ENCODE measurements around the gene FIGNL2.
"Not testable (repeated sequence)": the region's sequence is repeated elsewhere in the genome, so short reads cannot be mapped to it uniquely, and the experiment has no call there.

FIGNL2 gene

GRCh38 chr12:51887476-51888315, 39.2 kb upstream of the FIGNL2 start, which contains the start of gene ANKRD33:
TSS of gene ANKRD33 (plus strand) at chr12:51888103. CDS start at chr12:51888187, 84 bp downstream.
- in situ Hi-C loops (cut with HindIII; ENCODE audit: low pct_unique_long_range_greater_than_20kb, low sequenced_read_pairs): no loop called here
- DNase-seq (ENCODE audit: low read depth in 1 of 2, low spot score in 1 of 2): no peak
- no peak for TF ChIP-seq JUND (IDR thresholded peaks at IDR 0.05; ENCODE audit: low read depth)

DNA sequence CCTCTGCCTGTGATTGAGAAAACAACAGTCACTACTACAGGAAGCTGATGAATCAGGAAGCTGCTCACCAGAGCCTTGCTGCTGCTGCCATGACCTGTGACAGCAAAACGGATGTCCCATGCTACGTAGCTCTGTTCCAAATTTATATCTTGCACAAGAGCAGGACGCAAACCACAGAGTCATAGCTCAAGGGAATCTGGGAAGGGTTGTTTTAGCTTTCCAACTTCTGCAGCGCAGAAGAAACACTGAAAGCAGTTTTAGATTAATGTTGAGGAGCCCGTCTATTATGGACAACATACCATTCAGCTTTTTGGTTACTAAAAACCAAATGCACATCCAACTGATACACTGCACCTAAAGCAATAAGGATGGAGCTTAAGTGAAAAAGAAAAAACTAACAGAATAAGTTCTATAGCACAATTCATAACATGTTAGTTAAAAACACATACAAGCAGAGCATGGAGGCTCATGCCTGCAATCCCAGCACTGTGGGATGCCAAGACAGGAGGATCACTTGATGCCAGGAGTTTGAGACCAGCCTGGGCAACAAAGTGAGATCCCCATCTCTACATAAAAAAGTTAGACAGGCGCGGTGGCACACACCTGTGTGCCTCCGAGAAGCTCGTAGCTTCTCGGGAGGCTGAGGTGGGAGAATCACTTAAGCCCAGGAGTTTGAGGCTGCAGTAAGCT, 37.6 kb upstream of the FIGNL2 start:
- in situ Hi-C loops (cut with HindIII; ENCODE audit: low pct_unique_long_range_greater_than_20kb, low sequenced_read_pairs): no loop called here
- peak in 1 of 2 experiments; percentile 17 for DNase-seq (ENCODE audit: low read depth in 1 of 2, low spot score in 1 of 2)

GRCh38 chr12:51885294-51886020, 36.9 kb upstream of the FIGNL2 start:
- in situ Hi-C loops (cut with HindIII; ENCODE audit: low pct_unique_long_range_greater_than_20kb, low sequenced_read_pairs); DNase-seq (ENCODE audit: low read depth in 1 of 2, low spot score in 1 of 2): not testable (repeated sequence)

More for the DNA sequence above, 37.6 kb upstream of the FIGNL2 start:
- no peak for TF ChIP-seq JUND (IDR thresholded peaks at IDR 0.05; ENCODE audit: low read depth)

DNA sequence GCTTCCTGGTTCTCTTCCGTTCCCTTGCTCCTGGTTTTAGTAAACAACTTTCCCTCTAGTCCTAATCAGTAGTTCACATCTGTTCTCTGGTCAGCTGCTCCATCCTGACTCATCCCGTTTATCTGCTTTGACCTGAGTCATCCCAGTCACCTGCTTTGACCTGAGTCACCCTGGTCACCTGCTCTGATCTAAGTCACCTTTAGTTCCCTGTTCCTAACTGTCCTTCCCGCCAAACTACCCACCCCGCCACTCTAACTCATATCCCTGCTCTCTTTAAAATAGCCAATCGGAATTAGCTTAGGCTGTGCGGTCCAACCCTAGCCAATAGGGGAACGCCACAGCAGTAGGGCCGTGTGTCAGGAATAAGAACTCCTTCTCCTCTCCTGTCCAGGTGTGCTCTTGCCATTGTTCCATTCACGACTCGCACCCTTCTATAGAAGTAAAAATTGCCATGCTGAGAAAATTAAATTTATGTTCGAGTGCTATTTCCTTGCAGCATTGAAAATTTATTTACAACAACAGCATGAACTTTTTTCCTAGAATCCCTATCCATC, 36.2 kb upstream of the FIGNL2 start:
- DNase-seq (ENCODE audit: low read depth in 1 of 2, low spot score in 1 of 2): peak in 1 of 2 experiments; percentile 12
- TF ChIP-seq JUND (IDR thresholded peaks at IDR 0.05; ENCODE audit: low read depth): no peak
- in situ Hi-C loops (cut with HindIII; ENCODE audit: low pct_unique_long_range_greater_than_20kb, low sequenced_read_pairs): no loop called here

DNA sequence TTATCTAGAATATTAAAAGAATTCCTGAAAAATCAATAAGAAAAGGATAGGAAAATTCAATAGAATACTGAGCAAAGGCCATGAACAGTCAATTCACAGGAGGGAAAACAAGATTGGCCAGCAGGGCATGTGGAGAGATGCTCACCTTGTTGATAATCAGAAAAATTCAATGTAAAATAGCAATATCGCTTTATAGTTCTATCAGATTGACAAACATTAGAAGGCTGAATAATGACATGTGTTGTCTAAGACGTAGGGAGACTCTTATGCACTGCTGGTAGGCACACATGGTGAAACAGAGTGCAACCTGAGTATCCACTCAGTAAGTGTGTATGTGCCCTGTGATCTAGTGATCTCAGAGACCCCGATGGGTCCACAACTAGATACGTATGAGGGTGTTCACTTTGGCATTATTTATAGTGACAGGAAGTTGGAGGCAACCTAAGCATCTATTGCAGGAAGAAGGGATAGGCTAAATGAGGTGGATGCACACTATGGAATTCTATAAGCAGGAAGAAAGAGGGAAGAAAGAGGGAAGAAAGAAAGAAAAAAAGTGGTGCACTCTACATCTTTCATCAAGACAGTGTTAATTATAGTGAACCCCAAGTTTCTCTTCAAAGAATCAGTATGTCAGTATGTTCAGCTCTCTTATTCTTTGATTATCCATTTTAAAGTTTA, 35.6 kb upstream of the FIGNL2 start:
- DNase-seq (ENCODE audit: low read depth in 1 of 2, low spot score in 1 of 2): no peak
- in situ Hi-C loops (cut with HindIII; ENCODE audit: low pct_unique_long_range_greater_than_20kb, low sequenced_read_pairs): no loop called here

GRCh38 chr12:51883295-51883694, 34.8 kb upstream of the FIGNL2 start:
- no peak for DNase-seq (ENCODE audit: low read depth in 1 of 2, low spot score in 1 of 2)
- in situ Hi-C loops (cut with HindIII; ENCODE audit: low pct_unique_long_range_greater_than_20kb, low sequenced_read_pairs): no loop called here
- TF ChIP-seq JUND (IDR thresholded peaks at IDR 0.05; ENCODE audit: low read depth): no peak

More for the DNA sequence above, 35.6 kb upstream of the FIGNL2 start:
- TF ChIP-seq JUND (IDR thresholded peaks at IDR 0.05; ENCODE audit: low read depth): no peak

DNA sequence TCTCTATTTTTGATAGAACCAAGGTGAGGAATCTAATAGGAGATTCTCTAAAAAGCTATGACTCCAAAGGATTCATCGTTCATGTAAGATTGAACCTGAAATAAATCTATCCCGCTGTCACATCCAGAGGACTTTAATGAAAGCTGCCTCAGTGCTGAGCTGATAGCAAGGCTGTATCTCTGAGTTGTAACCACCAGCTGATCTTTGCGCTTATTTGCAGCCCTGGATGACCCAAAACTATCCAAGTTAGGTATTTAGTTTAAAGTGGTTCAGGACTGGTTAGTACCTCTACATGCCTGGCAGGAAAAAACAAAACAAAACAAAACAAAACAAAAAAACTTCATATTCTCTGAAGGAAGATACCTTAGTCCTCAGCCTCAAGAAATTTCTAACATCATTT, 30.6 kb upstream of the FIGNL2 start:
- TF ChIP-seq JUND (IDR thresholded peaks at IDR 0.05; ENCODE audit: low read depth): no peak
- DNase-seq (ENCODE audit: low read depth in 1 of 2, low spot score in 1 of 2): no peak
- in situ Hi-C loops (cut with HindIII; ENCODE audit: low pct_unique_long_range_greater_than_20kb, low sequenced_read_pairs): no loop called here

GRCh38 chr12:51874486-51874885, 26.0 kb upstream of the FIGNL2 start:
- in situ Hi-C loops (cut with HindIII; ENCODE audit: low pct_unique_long_range_greater_than_20kb, low sequenced_read_pairs): no loop called here
- no peak for DNase-seq (ENCODE audit: low read depth in 1 of 2, low spot score in 1 of 2)
- no peak for TF ChIP-seq JUND (IDR thresholded peaks at IDR 0.05; ENCODE audit: low read depth)

GRCh38 chr12:51874000-51874399, 25.5 kb upstream of the FIGNL2 start:
- no peak for DNase-seq (ENCODE audit: low read depth in 1 of 2, low spot score in 1 of 2)
- TF ChIP-seq JUND (IDR thresholded peaks at IDR 0.05; ENCODE audit: low read depth): no peak
- in situ Hi-C loops (cut with HindIII; ENCODE audit: low pct_unique_long_range_greater_than_20kb, low sequenced_read_pairs): no loop called here

DNA sequence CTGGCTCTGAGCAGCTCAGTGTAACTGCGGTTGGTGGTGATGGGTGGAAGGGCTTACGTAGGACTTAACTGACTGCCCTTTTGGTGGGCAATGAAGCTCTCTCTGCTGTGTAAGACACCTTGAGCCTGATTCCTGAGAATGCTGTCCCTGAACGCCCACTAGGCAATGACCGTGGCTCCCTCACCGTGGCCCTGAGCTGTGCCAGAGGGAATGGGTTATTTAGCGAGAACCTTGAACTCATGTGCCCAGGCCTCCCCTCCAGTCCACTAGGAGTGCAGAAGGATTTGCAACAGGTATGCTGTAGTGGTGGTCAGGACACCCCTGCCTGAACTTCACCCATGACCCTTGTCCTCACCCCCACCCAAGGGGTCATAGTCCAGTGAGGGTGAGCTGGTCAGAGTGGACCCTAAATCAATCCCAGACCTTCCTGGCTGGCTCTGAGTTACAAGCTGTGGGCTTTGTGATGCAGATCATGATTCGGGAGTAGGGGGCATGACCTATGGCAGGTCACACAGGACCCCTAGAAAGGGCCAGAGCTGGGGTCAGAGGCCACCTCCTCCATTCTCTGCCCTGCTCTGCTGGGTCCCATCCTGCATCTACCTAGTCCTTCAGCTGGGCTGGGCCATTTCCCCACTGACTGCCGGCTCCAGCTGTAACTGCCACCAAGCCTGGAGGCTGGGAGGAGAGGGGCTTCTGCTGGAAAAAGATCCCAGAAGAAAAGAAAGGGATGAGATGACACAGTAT, 24.9 kb upstream of the FIGNL2 start:
- TF ChIP-seq JUND (IDR thresholded peaks at IDR 0.05; ENCODE audit: low read depth): no peak
- no peak for DNase-seq (ENCODE audit: low read depth in 1 of 2, low spot score in 1 of 2)
- in situ Hi-C loops (cut with HindIII; ENCODE audit: low pct_unique_long_range_greater_than_20kb, low sequenced_read_pairs): no loop called here

DNA sequence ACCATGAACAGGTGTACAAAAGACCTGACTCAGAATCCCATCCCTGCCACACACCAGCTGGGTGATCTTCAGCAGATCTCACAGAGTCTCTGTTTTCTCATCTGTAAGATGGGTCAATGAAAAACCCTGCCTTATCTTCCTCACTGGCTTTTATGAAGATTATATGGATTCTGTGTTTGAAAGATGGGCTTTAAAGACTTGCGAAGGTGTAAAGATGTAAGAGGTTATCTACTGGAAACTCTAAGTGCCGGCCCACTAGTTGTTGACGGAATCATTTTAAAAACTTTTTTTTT, 24.1 kb upstream of the FIGNL2 start:
- in situ Hi-C loops (cut with HindIII; ENCODE audit: low pct_unique_long_range_greater_than_20kb, low sequenced_read_pairs): no loop called here
- TF ChIP-seq JUND (IDR thresholded peaks at IDR 0.05; ENCODE audit: low read depth): no peak
- no peak for DNase-seq (ENCODE audit: low read depth in 1 of 2, low spot score in 1 of 2)
